RWPE2 (cell line): Measurements from ENCODE around the gene GNRH2.
"Not testable (repeated sequence)": the region's sequence is repeated elsewhere in the genome, so short reads cannot be mapped to it uniquely, and the experiment has no call there.

Source experiments
- ATAC-seq: fragments of 200-7000 bp; cut with Tn5 transposase; 3 replicates; pipeline ENCODE4 v1.9.1; 2021; ENCODE audit warnings: low read depth
- DNase-seq: peaks from one replicate; pipeline ENCODE4 v3.0.0-alpha.2; 2020; ENCODE audit warnings: low spot score
- H3K27ac ChIP-seq: fragments of 450-650 bp; 2 replicates; pipeline ENCODE4 v1.5.1; 2017; ENCODE audit warnings: mild to moderate bottlenecking; ENCODE audit not compliant: poor library complexity, severe bottlenecking
- H3K27me3 ChIP-seq: fragments of 250-450 bp; sonication (Bioruptor Pico); 2 replicates; pipeline ENCODE4 v1.5.1; 2021; ENCODE audit warnings: mild to moderate bottlenecking, moderate library complexity; ENCODE audit not compliant: insufficient read depth, poor library complexity, severe bottlenecking
- H3K36me3 ChIP-seq: fragments of 250-450 bp; sonication (Bioruptor Pico); 2 replicates; pipeline ENCODE4 v1.5.1; 2020; ENCODE audit warnings: low read depth, mild to moderate bottlenecking, moderate library complexity
- H3K4me1 ChIP-seq: fragments of 250-450 bp; sonication (Bioruptor Pico); 2 replicates; pipeline ENCODE4 v1.5.1; 2021; ENCODE audit warnings: mild to moderate bottlenecking, moderate library complexity; ENCODE audit not compliant: insufficient read depth, poor library complexity, severe bottlenecking
- H3K4me3 ChIP-seq: fragments of 250-450 bp; sonication (Bioruptor Pico); 2 replicates; pipeline ENCODE4 v1.5.1; 2021; ENCODE audit warnings: mild to moderate bottlenecking, moderate library complexity; ENCODE audit not compliant: severe bottlenecking
- H3K9me3 ChIP-seq: fragments of 250-450 bp; sonication (Bioruptor Pico); 2 replicates; pipeline ENCODE4 v1.5.1; 2021; ENCODE audit warnings: mild to moderate bottlenecking, moderate library complexity; ENCODE audit not compliant: severe bottlenecking
- CTCF ChIP-seq: fragments of 450-650 bp; IDR thresholded peaks from one replicate; pipeline ENCODE4 v1.5.1; 2017; ENCODE audit warnings: mild to moderate bottlenecking, moderate library complexity; ENCODE audit not compliant: poor library complexity, severe bottlenecking

GNRH2 gene

GRCh38 chr20:3021327-3021726, 22.1 kb upstream of the GNRH2 start:
- Histone ChIP-seq H3K27me3 (no peaks in the 10 kb centered on the region), H3K27ac (no peak overlapping the region), H3K36me3 (peaks cover 37% of the 10 kb centered on the region), H3K9me3 (no peaks in the 10 kb centered on the region), H3K4me3 (no peak overlapping the region), H3K4me1 (no peaks in the 10 kb centered on the region)
- DNase-seq = no peak
- no peak for ATAC-seq
- TF ChIP-seq CTCF = no peak

- TF ChIP-seq CTCF = no peak
- no peak for DNase-seq
- H3K4me3 ChIP-seq = no peak overlapping the region
- no peaks in the 10 kb centered on the region for H3K4me1 ChIP-seq
- ATAC-seq = no peak
- H3K9me3 ChIP-seq = no peaks in the 10 kb centered on the region
- H3K27ac ChIP-seq = no peak overlapping the region
- peaks cover 42% of the 10 kb centered on the region for H3K36me3 ChIP-seq
- H3K27me3 ChIP-seq = no peaks in the 10 kb centered on the region
These were observed 21.6 kb upstream of the GNRH2 start for GRCh38 chr20:3021777-3022176.

- H3K27me3 ChIP-seq, H3K9me3 ChIP-seq, H3K4me1 ChIP-seq, H3K4me3 ChIP-seq, H3K27ac ChIP-seq, DNase-seq, ATAC-seq: not testable (repeated sequence)
- peaks cover 43% of the 10 kb centered on the region for H3K36me3 ChIP-seq
These were observed 20.6 kb upstream of the GNRH2 start for GRCh38 chr20:3022559-3023490.

GRCh38 chr20:3027987-3028386, 15.4 kb upstream of the GNRH2 start:
- no peak for TF ChIP-seq CTCF
- Histone ChIP-seq H3K4me3 (no peak overlapping the region), H3K4me1 (no peaks in the 10 kb centered on the region), H3K9me3 (no peaks in the 10 kb centered on the region), H3K27me3 (no peaks in the 10 kb centered on the region), H3K36me3 (peaks cover 34% of the 10 kb centered on the region), H3K27ac (no peak overlapping the region)
- no peak for DNase-seq
- no peak for ATAC-seq

- no peak overlapping the region for H3K4me3 ChIP-seq
- peaks cover 33% of the 10 kb centered on the region for H3K36me3 ChIP-seq
- DNase-seq = no peak
- ATAC-seq = no peak
- H3K27ac ChIP-seq = no peak overlapping the region
- no peaks in the 10 kb centered on the region for H3K27me3 ChIP-seq
- H3K9me3 ChIP-seq = no peaks in the 10 kb centered on the region
- no peaks in the 10 kb centered on the region for H3K4me1 ChIP-seq
- TF ChIP-seq CTCF = no peak
These were observed 11.8 kb upstream of the GNRH2 start for GRCh38 chr20:3031524-3032147.
